GM12891 (cell line): Measurements from ENCODE around the gene GALNT10.

ENCODE experiments used
- PAX5 ChIP-seq: IDR thresholded peaks from 2 replicates; pipeline ENCODE4 v1.6.1; 2011; ENCODE audit warnings: low read length, moderate library complexity, mild to moderate bottlenecking; ENCODE audit not compliant: insufficient read depth, severe bottlenecking
- POLR2A ChIP-seq: IDR thresholded peaks from 2 replicates; pipeline ENCODE4 v1.6.1; 2011; ENCODE audit warnings: low read depth, low read length, control low read depth
- POLR2AphosphoS5 ChIP-seq: IDR thresholded peaks from 2 replicates; pipeline ENCODE4 v1.6.1; 2011; ENCODE audit warnings: low read depth, low read length, control low read depth
- SPI1 ChIP-seq: IDR thresholded peaks from 2 replicates; pipeline ENCODE4 v1.6.1; 2011; ENCODE audit warnings: low read depth, low read length, control low read depth
- TAF1 ChIP-seq: IDR thresholded peaks from 2 replicates; pipeline ENCODE4 v1.6.1; 2011; ENCODE audit warnings: low read depth, low read length, control low read depth

GRCh38 chr5:154271936-154272514, 81.5 kb downstream of the GALNT10 start:
- TF ChIP-seq POLR2AphosphoS5, result no peak
- TF ChIP-seq POLR2A, result no peak
- TF ChIP-seq TAF1, result no peak
- TF ChIP-seq SPI1, result no peak
- no peak for TF ChIP-seq PAX5
